B cell (primary cell): ENCODE data around the gene BCAP29. TPM values are rescaled to one million over a fixed set of nuclear protein-coding genes. Genes with fewer than 3 reads are reported as not detected.

Source experiments
- ATAC-seq: fragments of 200-7000 bp; cut with Tn5 transposase; one replicate; pipeline ENCODE4 v1.10.0; 2021; ENCODE audit warnings: low read depth, mild to moderate bottlenecking, moderate number of reproducible peaks, moderate library complexity
- CTCF ChIA-PET: fragments of 350-600 bp; sonication (Branson Sonifier 250); formaldehyde crosslinking; loops from one replicate; lab custom pipeline; 2021; ENCODE audit warnings: antibody characterized with exemption, inconsistent platforms; lab: Charles Lee
- POLR2A ChIA-PET: fragments of 350-600 bp; sonication (Branson Sonifier 250); formaldehyde crosslinking; loops from one replicate; lab custom pipeline; 2021; ENCODE audit warnings: antibody characterized with exemption; lab: Charles Lee
- DNase-seq: peaks from one replicate; pipeline ENCODE4 v3.0.0; 2013
- H2AFZ ChIP-seq: 2 replicates; pipeline ENCODE4 v1.6.1; 2012; ENCODE audit warnings: mild to moderate bottlenecking, low read depth, low read length; ENCODE audit not compliant: insufficient read depth, poor library complexity, severe bottlenecking
- H3K27ac ChIP-seq, 2 donors: 1 replicate in 1 of 2; 2 replicates in 1 of 2; pipeline ENCODE4 v1.5.1; 2012 to 2013; ENCODE audit warnings: low read length in 2 of 2, mild to moderate bottlenecking in 2 of 2, moderate library complexity in 1 of 2
- H3K27me3 ChIP-seq, 4 experiments: fragments of 200-600 bp in 1 of 4; sonication (generic) in 1 of 4; replicated peaks in 1 of 4; 1 replicate in 2 of 4; 2 replicates in 2 of 4; pipeline versions ENCODE4 v1.6.1 to v1.7.0; 2013 to 2016; ENCODE audit warnings: low read length in 3 of 4, mild to moderate bottlenecking in 2 of 4, mixed read lengths in 1 of 4, moderate library complexity in 1 of 4; ENCODE audit not compliant: insufficient read depth in 4 of 4, control insufficient read depth in 3 of 4; ENCODE audit errors: control extremely low read depth in 1 of 4
- H3K36me3 ChIP-seq, 2 experiments: replicated peaks in 1 of 2; 1 replicate in 1 of 2; 2 replicates in 1 of 2; pipeline versions ENCODE4 v1.6.1 to v1.7.1; 2013; ENCODE audit warnings: low read length in 1 of 2; ENCODE audit not compliant: insufficient read depth in 2 of 2, control insufficient read depth in 1 of 2; ENCODE audit errors: control extremely low read depth in 1 of 2, extremely low read depth in 1 of 2
- H3K4me1 ChIP-seq, 2 donors: fragments of 200-600 bp in 1 of 2; sonication (generic) in 1 of 2; 1 replicate in 1 of 2; 2 replicates in 1 of 2; pipeline versions ENCODE4 v1.5.1 to v1.6.1; 2013 to 2017; ENCODE audit warnings: low read length in 2 of 2; ENCODE audit not compliant: control insufficient read depth in 2 of 2, insufficient read depth in 2 of 2
- H3K4me2 ChIP-seq: replicated peaks from 2 replicates; pipeline ENCODE3; 2012; ENCODE audit warnings: mild to moderate bottlenecking, low read depth, low read length; ENCODE audit not compliant: poor library complexity, severe bottlenecking
- H3K4me3 ChIP-seq, 5 experiments: fragments of 200-600 bp in 1 of 5; sonication (generic) in 1 of 5; 1 replicate in 3 of 5; 2 replicates in 2 of 5; pipeline versions ENCODE4 v1.5.1 to v1.7.0; 2011 to 2016; ENCODE audit warnings: low read length in 4 of 5, mild to moderate bottlenecking in 4 of 5, low read depth in 2 of 5, control low read depth in 1 of 5, moderate library complexity in 1 of 5; ENCODE audit not compliant: insufficient read depth in 1 of 5; ENCODE audit errors: control extremely low read depth in 1 of 5, extremely low read depth in 1 of 5
- H3K79me2 ChIP-seq: fragments of 200-600 bp; sonication (generic); one replicate; pipeline ENCODE4 v1.6.0; 2016; ENCODE audit warnings: low read length; ENCODE audit not compliant: control insufficient read depth, insufficient read depth
- H3K9ac ChIP-seq: fragments of 200-600 bp; sonication (generic); 2 replicates; pipeline ENCODE4 v1.6.1; 2017; ENCODE audit warnings: mild to moderate bottlenecking, low read length, moderate library complexity
- H3K9me3 ChIP-seq, 3 donors: one replicate each; pipeline versions ENCODE4 v1.6.1 to v1.7.1; 2013; ENCODE audit warnings: low read length in 2 of 3; ENCODE audit not compliant: control insufficient read depth in 2 of 3, insufficient read depth in 1 of 3; ENCODE audit errors: control extremely low read depth in 1 of 3
- H4K20me1 ChIP-seq: 2 replicates; pipeline ENCODE4 v1.6.0; 2012; ENCODE audit warnings: mild to moderate bottlenecking, low read length; ENCODE audit not compliant: insufficient read depth, control insufficient read depth, poor library complexity, severe bottlenecking
- H3K27ac Mint-ChIP-seq: one replicate; pipeline ENCODE4 v1.8.0; 2021; ENCODE audit warnings: mixed read lengths
- H3K27me3 Mint-ChIP-seq: one replicate; pipeline ENCODE4 v1.8.0; 2021; ENCODE audit warnings: mixed read lengths
- H3K4me1 Mint-ChIP-seq: one replicate; pipeline ENCODE4 v1.8.0; 2021; ENCODE audit warnings: mixed read lengths
- H3K4me3 Mint-ChIP-seq: one replicate; pipeline ENCODE4 v1.8.0; 2021; ENCODE audit warnings: mixed read lengths
- H3K9me3 Mint-ChIP-seq: one replicate; pipeline ENCODE4 v1.8.0; 2022; ENCODE audit warnings: mixed read lengths; ENCODE audit not compliant: insufficient read depth
- EZH2 ChIP-seq: IDR thresholded peaks from 2 replicates; pipeline ENCODE4 v1.6.1; 2012; ENCODE audit warnings: borderline replicate concordance, low read depth, mild to moderate bottlenecking, moderate library complexity, low read length; ENCODE audit not compliant: insufficient read depth, poor library complexity, severe bottlenecking
- WGBS: methylation state at CpG from one replicate; pipeline ENCODE4 v1.1.5; 2013; ENCODE audit warnings: missing lambda C conversion rate; ENCODE audit not compliant: insufficient coverage; 5-methylcytosine and 5-hydroxymethylcytosine counted together
- intact Hi-C: fragments of 100-400 bp; cut with micrococcal nuclease; formaldehyde crosslinking; loops from one replicate; pipeline ENCODE4 v1.10.0; 2022
- polyA plus RNA-seq: library from polyadenylated mRNA; depleted of rRNA; stranded (reverse); fragments of >200 nt; gene quantifications from 2 replicates; pipeline ENCODE4 v1.2.3, GENCODE V29; 2012
- total RNA-seq, 2 donors: library from RNA; stranded (reverse); fragments of 120-200 nt in 1 of 2; gene quantifications; 1 replicate in 1 of 2; 2 replicates in 1 of 2; pipeline versions ENCODE4 v1.2.3 to v1.2.4, GENCODE V29; 2013 to 2022
- TF ChIP-seq, protein P1 (sequence below): fragments of 200-600 bp; IDR thresholded peaks from one replicate; pipeline ENCODE4 v1.8.0; 2022; ENCODE audit warnings: antibody characterized with exemption, mild to moderate bottlenecking

BCAP29 gene
- total and polyA plus RNA-seq, 2 donors (not counting 1 experiment from before 2014, with no cell fraction given) = 24.6 to 27.3 TPM

DNA sequence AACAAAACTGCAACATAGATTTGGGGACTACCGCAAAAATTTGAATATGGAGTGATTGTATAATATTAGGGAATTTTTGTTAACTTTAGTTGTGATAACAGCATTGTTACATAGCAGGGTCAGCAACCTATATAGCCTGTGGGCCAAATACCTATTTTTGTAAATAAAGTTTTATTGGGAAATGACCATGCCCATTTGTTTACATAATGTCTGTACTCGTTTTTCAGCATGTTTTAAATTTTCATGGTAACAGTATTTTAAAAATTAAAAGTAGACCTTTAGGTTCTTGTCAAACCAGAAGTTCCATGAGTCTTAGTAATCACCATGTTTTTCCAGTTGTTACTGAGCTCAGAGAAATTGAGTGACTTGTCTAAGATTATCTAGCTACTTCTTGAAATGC, 4.7 kb downstream of the BCAP29 start:
- H3K9me3 Mint-ChIP-seq = no peaks in the 10 kb centered on the region
- intact Hi-C loops = loop anchor here (5.0 kb wide), 1 partner anchor 417 kb away; the partner anchor contains the start of gene HBP1
- CTCF ChIA-PET = no interaction called here
- peaks cover 21% of the 10 kb centered on the region for H3K4me1 Mint-ChIP-seq
- Histone ChIP-seq H3K27me3 (no peaks in the 10 kb centered on the region), H3K79me2 (peaks cover 3% of the 10 kb centered on the region), H3K4me1 (peaks cover 4 to 7% of the 10 kb centered on the region in 2 donors), H3K4me2 (no peak overlapping the region), H3K27ac (no peak overlapping the region), H3K9me3 (no peaks in the 10 kb centered on the region), H2AFZ (no peak overlapping the region), H3K36me3 (peaks cover 0 to 3% of the 10 kb centered on the region in 2 experiments), H3K9ac (no peak overlapping the region), H3K4me3 (no peak overlapping the region), H4K20me1 (no peaks in the 10 kb centered on the region)
- H3K27me3 Mint-ChIP-seq = no peaks in the 10 kb centered on the region
- H3K27ac Mint-ChIP-seq = no peak overlapping the region
- no peak for ATAC-seq
- TF ChIP-seq, protein P1, sequence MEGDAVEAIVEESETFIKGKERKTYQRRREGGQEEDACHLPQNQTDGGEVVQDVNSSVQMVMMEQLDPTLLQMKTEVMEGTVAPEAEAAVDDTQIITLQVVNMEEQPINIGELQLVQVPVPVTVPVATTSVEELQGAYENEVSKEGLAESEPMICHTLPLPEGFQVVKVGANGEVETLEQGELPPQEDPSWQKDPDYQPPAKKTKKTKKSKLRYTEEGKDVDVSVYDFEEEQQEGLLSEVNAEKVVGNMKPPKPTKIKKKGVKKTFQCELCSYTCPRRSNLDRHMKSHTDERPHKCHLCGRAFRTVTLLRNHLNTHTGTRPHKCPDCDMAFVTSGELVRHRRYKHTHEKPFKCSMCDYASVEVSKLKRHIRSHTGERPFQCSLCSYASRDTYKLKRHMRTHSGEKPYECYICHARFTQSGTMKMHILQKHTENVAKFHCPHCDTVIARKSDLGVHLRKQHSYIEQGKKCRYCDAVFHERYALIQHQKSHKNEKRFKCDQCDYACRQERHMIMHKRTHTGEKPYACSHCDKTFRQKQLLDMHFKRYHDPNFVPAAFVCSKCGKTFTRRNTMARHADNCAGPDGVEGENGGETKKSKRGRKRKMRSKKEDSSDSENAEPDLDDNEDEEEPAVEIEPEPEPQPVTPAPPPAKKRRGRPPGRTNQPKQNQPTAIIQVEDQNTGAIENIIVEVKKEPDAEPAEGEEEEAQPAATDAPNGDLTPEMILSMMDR = no peak
- TF ChIP-seq EZH2 = no peak
- DNase-seq = no peak
- H3K4me3 Mint-ChIP-seq = no peak overlapping the region
- no CpG with 5 or more reads among the region's 2 CpGs for WGBS
- POLR2A ChIA-PET = interaction anchor here (0.6 kb wide), 1 partner anchor 8 kb away, joined by 3 read pairs; no protein-coding TSS in a partner anchor

DNA sequence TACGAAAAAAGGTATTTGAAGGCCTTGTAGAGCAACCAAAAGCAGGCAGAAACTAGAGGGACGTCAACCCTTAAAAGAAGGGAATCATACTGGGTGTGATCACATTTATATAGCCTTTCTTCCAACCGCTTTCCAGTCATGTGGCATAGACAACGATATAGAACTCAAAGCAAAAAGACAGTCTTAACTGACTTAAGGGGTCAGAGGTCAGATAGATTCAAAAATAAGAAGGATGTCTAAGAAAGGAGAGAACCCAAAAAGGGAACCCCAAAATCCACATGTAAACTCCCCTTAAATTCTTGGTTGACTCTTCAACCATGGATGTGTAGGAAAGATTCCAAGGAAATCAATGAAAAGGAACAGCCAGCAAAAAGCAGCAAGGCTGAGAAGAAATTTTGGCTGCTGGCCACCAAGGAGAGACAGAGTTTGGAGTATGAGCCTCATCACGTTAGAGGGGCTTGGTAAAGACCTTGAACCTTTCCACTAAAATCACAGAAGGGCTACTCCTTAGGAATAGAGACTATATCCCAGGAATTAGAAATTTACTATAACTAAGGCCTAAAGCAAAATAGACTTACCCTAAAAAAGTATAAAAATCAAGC, 8.6 kb downstream of the BCAP29 start:
- Histone ChIP-seq H4K20me1 (no peaks in the 10 kb centered on the region), H3K36me3 (peaks cover 0 to 3% of the 10 kb centered on the region in 2 experiments), H3K9ac (no peak overlapping the region), H2AFZ (no peak overlapping the region), H3K4me2 (no peak overlapping the region), H3K9me3 (no peaks in the 10 kb centered on the region), H3K4me3 (no peak overlapping the region), H3K27me3 (no peaks in the 10 kb centered on the region), H3K79me2 (no peaks in the 10 kb centered on the region), H3K4me1 (no peaks in the 10 kb centered on the region), H3K27ac (no peak overlapping the region)
- Mint-ChIP-seq H3K9me3 (no peaks in the 10 kb centered on the region), H3K4me1 (peaks cover 3% of the 10 kb centered on the region), H3K4me3 (no peak overlapping the region), H3K27ac (no peak overlapping the region), H3K27me3 (no peaks in the 10 kb centered on the region)
- ATAC-seq = no peak
- ChIA-PET POLR2A (no interaction called here), CTCF (no interaction called here)
- no peak for DNase-seq
- TF ChIP-seq, protein P1 = no peak
- no peak for TF ChIP-seq EZH2
- WGBS = 100% methylated on average over 1 of the region's 5 CpGs
- intact Hi-C loops = no loop called here
